GM23338 (cell line): ENCODE data around the gene DSCAML1. TPM values are rescaled to one million over a fixed set of nuclear protein-coding genes. Genes with fewer than 3 reads are reported as not detected.

Experiments used
- ATAC-seq: fragments of 200-7000 bp; cut with Tn5 transposase; 3 replicates; pipeline ENCODE4 v1.9.1; 2020
- DNase-seq: peaks from one replicate; pipeline ENCODE4 v3.0.0-alpha.2; 2015; ENCODE audit warnings: low spot score
- H2AFZ ChIP-seq: fragments of 200-600 bp; sonication (generic); 2 replicates; pipeline ENCODE4 v1.8.0; 2016; ENCODE audit warnings: antibody characterized with exemption, mild to moderate bottlenecking, moderate library complexity
- H3F3A ChIP-seq: fragments of 200-600 bp; sonication (generic); replicated peaks from 2 replicates; pipeline ENCODE4 v1.8.0; 2017; ENCODE audit warnings: antibody characterized with exemption, mixed run types, low read depth
- H3K27ac ChIP-seq: fragments of 200-600 bp; sonication (generic); 2 replicates; pipeline ENCODE4 v1.6.1; 2016; ENCODE audit warnings: low read depth
- H3K27me3 ChIP-seq: fragments of 200-600 bp; sonication (generic); 2 replicates; pipeline ENCODE4 v1.8.0; 2016; ENCODE audit warnings: mild to moderate bottlenecking, mixed run types, moderate library complexity; ENCODE audit not compliant: insufficient read depth
- H3K36me3 ChIP-seq: fragments of 200-600 bp; sonication (generic); 2 replicates; pipeline ENCODE4 v1.8.0; 2016; ENCODE audit warnings: mild to moderate bottlenecking; ENCODE audit not compliant: insufficient read depth
- H3K4me1 ChIP-seq: fragments of 200-600 bp; sonication (generic); 2 replicates; pipeline ENCODE4 v1.8.0; 2016; ENCODE audit warnings: mild to moderate bottlenecking, moderate library complexity; ENCODE audit not compliant: insufficient read depth
- H3K4me2 ChIP-seq: fragments of 200-600 bp; sonication (generic); 2 replicates; pipeline ENCODE4 v1.7.1; 2017; ENCODE audit warnings: mixed run types
- H3K4me3 ChIP-seq: fragments of 200-600 bp; sonication (generic); 2 replicates; pipeline ENCODE4 v1.6.1; 2016; ENCODE audit warnings: mixed run types
- H3K79me2 ChIP-seq: fragments of 200-600 bp; sonication (generic); replicated peaks from 2 replicates; pipeline ENCODE4 v1.8.0; 2017; ENCODE audit warnings: mild to moderate bottlenecking; ENCODE audit not compliant: insufficient read depth
- H3K9me2 ChIP-seq: fragments of 200-600 bp; sonication (generic); 2 replicates; pipeline ENCODE4 v1.8.0; 2017; ENCODE audit not compliant: insufficient read depth
- H4K20me1 ChIP-seq: fragments of 200-600 bp; sonication (generic); replicated peaks from 2 replicates; pipeline ENCODE4 v1.8.0; 2017; ENCODE audit warnings: mild to moderate bottlenecking; ENCODE audit not compliant: insufficient read depth
- H3K27ac Mint-ChIP-seq: 2 replicates; pipeline ENCODE4 v1.8.0; 2020; ENCODE audit warnings: inconsistent platforms, mild to moderate bottlenecking, moderate library complexity, mixed read lengths
- H3K27me3 Mint-ChIP-seq: 3 replicates; pipeline ENCODE4 v1.8.0; 2022; ENCODE audit warnings: low read depth, mild to moderate bottlenecking, moderate library complexity, mixed read lengths, inconsistent platforms; ENCODE audit not compliant: insufficient read depth, poor library complexity
- H3K36me3 Mint-ChIP-seq: 3 replicates; pipeline ENCODE4 v1.8.0; 2021; ENCODE audit warnings: low read depth, mild to moderate bottlenecking, inconsistent platforms, moderate library complexity, mixed read lengths
- H3K4me1 Mint-ChIP-seq: 3 replicates; pipeline ENCODE4 v1.8.0; 2020; ENCODE audit warnings: mild to moderate bottlenecking, inconsistent platforms, mixed read lengths
- H3K4me3 Mint-ChIP-seq: 3 replicates; pipeline ENCODE4 v1.8.0; 2021; ENCODE audit warnings: moderate library complexity, mild to moderate bottlenecking, inconsistent platforms, mixed read lengths
- H3K9me3 Mint-ChIP-seq: 3 replicates; pipeline ENCODE4 v1.8.0; 2020; ENCODE audit warnings: moderate library complexity, mild to moderate bottlenecking, inconsistent platforms, mixed read lengths
- CTCF ChIP-seq, 2 experiments: fragments of 200-600 bp in 1 of 2; sonication (generic) in 1 of 2; conservative IDR thresholded peaks; 2 replicates each; pipeline versions ENCODE4 v1.5.1 to v1.6.1; 2016 to 2017; ENCODE audit warnings: antibody characterized with exemption in 2 of 2, low read depth in 2 of 2, mild to moderate bottlenecking in 2 of 2, moderate library complexity in 1 of 2
- ETS1 ChIP-seq: IDR thresholded peaks from 2 replicates; pipeline ENCODE4 v1.6.1; 2016; ENCODE audit warnings: antibody characterized with exemption
- EZH2phosphoT487 ChIP-seq: fragments of 200-600 bp; sonication (generic); IDR thresholded peaks from one replicate; pipeline ENCODE4 v1.8.1; 2018; ENCODE audit warnings: antibody characterized with exemption; ENCODE audit not compliant: unreplicated experiment
- JUNB ChIP-seq: IDR thresholded peaks from one replicate; pipeline ENCODE4 v1.6.1; 2016; ENCODE audit warnings: antibody characterized with exemption; ENCODE audit not compliant: unreplicated experiment
- POLR2AphosphoS5 ChIP-seq: IDR thresholded peaks from 2 replicates; pipeline ENCODE4 v1.6.1; 2016; ENCODE audit warnings: antibody characterized with exemption, low read depth
- ZNF462 ChIP-seq: fragments of 250-450 bp; sonication (Bioruptor Pico); IDR thresholded peaks from 2 replicates; pipeline ENCODE4 v1.5.0; 2020; ENCODE audit warnings: mild to moderate bottlenecking, moderate library complexity
- polyA plus RNA-seq: library from polyadenylated mRNA; unstranded; fragments of >200 nt; fragmentation: Nextera tagmentation; extraction: Ambion mirVana; gene quantifications from 2 replicates; pipeline ENCODE4 v1.2.1, GENCODE V29; 2016
- total RNA-seq: library from RNA; depleted of rRNA; stranded (reverse); fragments of >200 nt; shearing (Covaris generic); gene quantifications from 2 replicates; pipeline ENCODE4 v1.2.3, GENCODE V29; 2014

Gene DSCAML1
- total and polyA plus RNA-seq, 2 experiments from 2014 or later = 0.17 TPM; not detected in 1

GRCh38 chr11:117614728-117615127, 182.3 kb downstream of the DSCAML1 start:
- H3K4me2 ChIP-seq = peak overlapping the region; percentile 61; the same call in 1 of the 2 replicates
- no peak overlapping the region for H3K4me3 ChIP-seq
- H3K79me2 ChIP-seq = no peaks in the 10 kb centered on the region
- Mint-ChIP-seq H3K27me3 (peaks cover 4% of the 10 kb centered on the region), H3K4me3 (no peak overlapping the region), H3K4me1 (peaks cover 35% of the 10 kb centered on the region), H3K9me3 (no peaks in the 10 kb centered on the region), H3K27ac (no peak overlapping the region; the same call in 1 of the 2 replicates), H3K36me3 (no peaks in the 10 kb centered on the region)
- H3K36me3 ChIP-seq = no peaks in the 10 kb centered on the region
- no peaks in the 10 kb centered on the region for H4K20me1 ChIP-seq
- DNase-seq (no peak), ATAC-seq (peak; percentile 33)
- H3F3A ChIP-seq = no peaks in the 10 kb centered on the region
- H2AFZ ChIP-seq = no peak overlapping the region
- H3K27me3 ChIP-seq = no peaks in the 10 kb centered on the region
- peaks cover 22% of the 10 kb centered on the region for H3K4me1 ChIP-seq
- no peaks in the 10 kb centered on the region for H3K9me2 ChIP-seq
- no peak for TF ChIP-seq POLR2AphosphoS5
- TF ChIP-seq ZNF462 = no peak
- TF ChIP-seq CTCF (conservative IDR thresholded peaks at IDR 0.05; ENCODE audit: low read depth in 2 of 2) = peak; percentile 39 to 62
- no peak for TF ChIP-seq JUNB
- no peak for TF ChIP-seq ETS1
- TF ChIP-seq EZH2phosphoT487 = no peak
- no peak overlapping the region for H3K27ac ChIP-seq
